HG03095 (cell line): ENCODE data around the gene TLNRD1.

Experiments
- ATAC-seq: cut with Tn5 transposase; IDR thresholded peaks from one replicate; pipeline ENCODE4 v1.9.1; 2021; ENCODE audit warnings: moderate library complexity; ENCODE audit not compliant: unreplicated experiment

TLNRD1 gene

GRCh38 chr15:81001152-81002008 lies 657 bp downstream of the TLNRD1 start:
- ATAC-seq: peak; percentile 26

GRCh38 chr15:81002009-81002330 lies 1.2 kb downstream of the TLNRD1 start:
- no peak for ATAC-seq

- ATAC-seq: no peak
Measured at GRCh38 chr15:81002331-81003096, 1.8 kb downstream of the TLNRD1 start.

GRCh38 chr15:81003097-81003350 lies 2.3 kb downstream of the TLNRD1 start:
- ATAC-seq: no peak

- no peak for ATAC-seq
Measured at GRCh38 chr15:81006124-81006523, 5.4 kb downstream of the TLNRD1 start.

- no peak for ATAC-seq
Measured at GRCh38 chr15:81007428-81008064, 6.8 kb downstream of the TLNRD1 start.

GRCh38 chr15:81008312-81008711 lies 7.6 kb downstream of the TLNRD1 start:
- ATAC-seq: no peak

- ATAC-seq: no peak
Measured at GRCh38 chr15:81010086-81010485, 9.4 kb downstream of the TLNRD1 start.

- ATAC-seq: no peak
Measured at GRCh38 chr15:81011593-81011992, 10.9 kb downstream of the TLNRD1 start.

- ATAC-seq: no peak
Measured at GRCh38 chr15:81012588-81012987, 11.9 kb downstream of the TLNRD1 start.

GRCh38 chr15:81013396-81013929 lies 12.7 kb downstream of the TLNRD1 start:
- ATAC-seq: no peak

- ATAC-seq: no peak
Measured at GRCh38 chr15:81014446-81015093, 13.8 kb downstream of the TLNRD1 start.

- ATAC-seq: no peak
Measured at GRCh38 chr15:81015621-81016488, 15.1 kb downstream of the TLNRD1 start.

GRCh38 chr15:81016489-81017068 lies 15.9 kb downstream of the TLNRD1 start:
- ATAC-seq: no peak

- no peak for ATAC-seq
Measured at GRCh38 chr15:81018197-81018596, 17.5 kb downstream of the TLNRD1 start.

GRCh38 chr15:81021321-81021720 lies 20.6 kb downstream of the TLNRD1 start:
- no peak for ATAC-seq

GRCh38 chr15:81023483-81024264 lies 23.0 kb downstream of the TLNRD1 start:
- ATAC-seq: peak; percentile 88

- ATAC-seq: no peak
Measured at GRCh38 chr15:81024265-81024872, 23.6 kb downstream of the TLNRD1 start.

GRCh38 chr15:81024936-81025335 lies 24.2 kb downstream of the TLNRD1 start:
- no peak for ATAC-seq
